HG02623 (cell line): ENCODE measurements around the gene RTP5.
"Not testable (repeated sequence)": the region's sequence is repeated elsewhere in the genome, so short reads cannot be mapped to it uniquely, and the experiment has no call there.

ENCODE experiments used
- ATAC-seq: cut with Tn5 transposase; IDR thresholded peaks from one replicate; pipeline ENCODE4 v1.9.1; 2021; ENCODE audit warnings: moderate library complexity; ENCODE audit not compliant: unreplicated experiment

Gene RTP5

GRCh38 chr2:241901500-241902351, 32.2 kb downstream of the RTP5 start:
- ATAC-seq: no peak

DNA sequence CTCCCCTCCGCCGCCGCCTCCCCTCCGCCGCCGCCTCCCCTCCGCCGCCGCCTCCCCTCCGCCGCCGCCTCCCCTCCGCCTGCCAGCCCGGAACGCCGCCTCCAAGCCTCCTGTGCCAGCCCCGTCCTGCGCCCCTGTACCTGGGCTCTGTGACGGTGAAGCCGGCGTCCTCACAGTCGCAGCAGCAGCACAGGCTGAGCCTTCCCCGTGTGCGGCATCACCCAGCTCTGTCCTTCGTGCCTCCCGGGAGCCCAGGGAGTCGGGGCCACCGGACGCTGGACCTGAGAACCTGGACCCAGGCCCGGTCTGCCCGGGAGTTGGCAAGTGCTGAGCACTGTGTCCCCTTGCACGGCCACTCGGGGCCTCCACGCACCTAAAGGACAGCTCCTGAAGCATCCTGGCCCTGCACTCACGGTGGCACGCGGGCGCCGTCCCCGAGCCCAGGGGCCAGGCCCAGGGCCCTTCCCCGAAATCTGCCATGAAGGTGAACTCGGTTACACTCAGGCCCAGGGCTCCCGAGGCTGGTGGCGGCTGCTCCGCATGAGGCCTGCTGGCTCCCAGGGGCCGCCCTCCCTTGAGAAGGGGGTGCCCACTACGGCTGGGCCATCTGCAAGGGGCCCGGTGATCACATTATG, 32.9 kb downstream of the RTP5 start:
- no peak for ATAC-seq

DNA sequence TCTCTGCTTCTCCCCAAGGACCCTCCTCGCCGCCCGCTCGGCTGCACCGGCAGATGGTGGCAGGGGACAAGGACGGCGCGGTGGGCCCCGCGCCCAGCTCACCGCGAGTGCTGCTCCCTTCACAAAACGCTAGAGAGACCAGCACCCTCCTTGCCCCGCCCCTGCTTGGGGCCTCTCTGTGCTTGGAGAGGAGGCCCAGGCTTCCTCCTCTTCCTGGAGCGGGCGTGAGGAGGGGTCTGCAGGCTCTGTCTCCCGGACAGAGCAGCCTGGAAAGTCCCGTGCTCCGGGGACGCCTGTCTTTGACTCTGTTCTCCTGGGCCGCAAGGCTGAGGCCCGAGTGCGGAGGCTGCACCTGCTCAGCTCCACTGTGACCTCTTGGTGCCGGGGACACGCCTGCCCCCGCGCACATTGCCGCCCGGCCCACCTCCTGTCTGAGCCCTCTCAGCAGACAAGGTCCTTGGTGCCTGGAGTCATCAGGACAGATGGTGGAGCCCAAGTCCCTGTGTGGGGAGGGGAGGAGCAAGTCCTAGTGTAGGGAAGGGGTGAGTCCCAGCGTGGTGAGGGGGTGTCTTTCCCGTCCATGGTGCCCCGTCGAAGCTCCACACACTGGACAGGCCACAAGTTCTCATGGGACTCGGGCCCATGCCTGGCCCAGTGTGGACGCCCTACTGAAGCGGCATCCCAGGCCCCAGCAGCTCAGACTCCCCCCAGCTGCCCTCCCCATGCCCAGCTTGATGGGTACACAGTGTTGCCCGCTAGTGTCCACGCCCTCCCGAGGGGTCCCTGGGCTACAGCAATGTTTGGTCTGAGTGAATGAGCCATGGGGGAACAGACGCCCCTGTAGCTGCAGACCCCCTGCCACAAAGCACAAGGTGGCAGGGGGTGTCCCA, 33.8 kb downstream of the RTP5 start:
- no peak for ATAC-seq

GRCh38 chr2:241904011-241904718, 34.6 kb downstream of the RTP5 start:
- no peak for ATAC-seq

DNA sequence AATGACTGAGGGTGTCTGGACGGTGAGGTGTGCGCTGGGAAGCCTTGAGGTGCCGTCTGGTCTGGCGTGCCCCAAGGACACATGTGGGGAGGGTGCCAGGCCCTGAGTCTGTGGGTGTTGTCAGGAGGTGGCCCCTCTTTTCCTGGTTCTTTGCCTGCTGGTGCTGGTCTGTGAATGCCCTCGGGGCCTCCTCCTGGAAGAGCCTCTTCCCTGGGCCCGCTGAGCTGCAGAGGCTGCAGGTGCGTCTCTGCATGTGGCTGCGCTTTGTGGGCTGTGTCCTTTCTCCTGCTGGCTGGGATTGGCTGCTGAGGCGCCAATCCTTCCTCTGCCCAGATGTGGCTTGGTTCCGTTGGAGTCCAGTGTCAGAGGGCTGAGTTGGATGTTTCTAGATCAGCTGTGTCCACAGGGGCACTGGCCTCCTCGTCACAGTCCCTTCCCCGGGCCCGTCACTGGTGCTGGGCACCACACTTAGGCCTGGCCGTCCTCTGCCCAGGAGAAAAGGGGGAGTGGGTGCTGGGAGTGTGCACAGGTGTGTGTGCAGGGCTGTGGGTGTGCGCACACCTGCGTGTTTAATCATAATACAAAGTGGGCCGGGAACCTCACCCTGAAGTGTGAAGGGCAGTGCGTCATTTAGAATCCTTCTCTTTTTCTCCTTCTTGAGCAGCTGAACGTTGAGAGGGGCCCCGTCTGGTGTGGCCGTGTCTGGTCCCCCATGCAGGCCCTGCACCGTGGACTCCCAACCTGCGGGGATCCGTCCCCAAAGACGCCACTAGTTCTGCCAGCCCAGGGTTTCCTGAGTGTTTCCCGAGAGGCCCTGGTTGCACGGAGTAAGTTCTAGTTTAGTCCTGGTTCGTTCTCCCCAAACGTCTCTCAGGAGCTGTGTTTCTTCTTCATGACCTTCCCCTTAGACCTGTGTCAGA, 35.5 kb downstream of the RTP5 start:
- ATAC-seq: no peak

DNA sequence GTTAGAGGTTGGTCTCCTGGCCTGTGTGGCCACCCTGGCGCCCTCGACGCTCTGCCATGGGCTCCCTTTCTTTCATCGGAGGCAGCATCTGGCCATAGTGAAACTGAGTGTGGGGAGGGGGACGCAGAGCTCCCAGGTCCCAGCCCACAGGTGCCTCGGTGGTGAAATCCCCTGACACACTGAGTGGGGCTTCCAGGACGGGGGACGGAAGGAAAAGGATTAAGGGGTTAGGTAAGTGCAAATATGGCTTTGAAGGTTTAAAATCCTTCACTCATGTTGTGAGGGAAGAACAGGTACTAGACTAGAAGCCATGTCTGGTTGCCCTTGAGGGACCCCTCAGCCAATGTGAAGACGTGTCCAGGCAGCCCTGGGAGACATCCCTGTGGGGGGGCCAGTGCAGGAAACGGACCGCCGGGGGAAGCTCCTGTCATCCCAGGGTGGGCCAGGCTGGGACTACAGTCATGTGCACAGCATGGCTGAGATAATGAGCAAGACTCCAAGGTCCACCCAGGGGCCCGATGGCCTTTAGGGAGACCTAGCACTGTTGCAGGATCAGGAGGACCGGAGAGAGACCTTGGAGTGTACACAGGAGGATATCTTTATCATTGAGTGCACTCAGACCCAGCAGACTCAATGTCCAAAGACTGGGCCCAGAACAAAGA, 36.3 kb downstream of the RTP5 start:
- no peak for ATAC-seq

DNA sequence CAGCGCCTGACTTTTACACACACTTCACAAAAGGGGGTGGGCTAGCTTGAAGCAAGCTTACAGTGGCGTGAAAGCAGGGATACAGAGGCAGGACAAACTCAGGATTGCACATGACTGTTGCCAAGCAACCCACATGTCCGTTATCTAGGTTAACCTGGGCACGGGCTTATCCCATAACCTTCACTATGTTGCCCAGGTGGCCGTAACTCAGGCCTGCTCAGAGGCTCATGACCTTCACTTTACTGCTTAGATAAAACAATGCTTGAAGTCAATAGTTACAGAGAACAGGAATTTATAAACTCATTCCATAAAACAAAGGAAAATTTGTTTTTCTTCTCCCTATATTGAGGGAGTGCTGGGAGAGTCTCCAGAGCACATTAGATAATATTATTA, 36.8 kb downstream of the RTP5 start:
- not testable (repeated sequence) for ATAC-seq

- no peak for ATAC-seq
Observed at GRCh38 chr2:241906826-241907570, 37.5 kb downstream of the RTP5 start.

GRCh38 chr2:241907831-241908230, 38.3 kb downstream of the RTP5 start:
- ATAC-seq: not testable (repeated sequence)

DNA sequence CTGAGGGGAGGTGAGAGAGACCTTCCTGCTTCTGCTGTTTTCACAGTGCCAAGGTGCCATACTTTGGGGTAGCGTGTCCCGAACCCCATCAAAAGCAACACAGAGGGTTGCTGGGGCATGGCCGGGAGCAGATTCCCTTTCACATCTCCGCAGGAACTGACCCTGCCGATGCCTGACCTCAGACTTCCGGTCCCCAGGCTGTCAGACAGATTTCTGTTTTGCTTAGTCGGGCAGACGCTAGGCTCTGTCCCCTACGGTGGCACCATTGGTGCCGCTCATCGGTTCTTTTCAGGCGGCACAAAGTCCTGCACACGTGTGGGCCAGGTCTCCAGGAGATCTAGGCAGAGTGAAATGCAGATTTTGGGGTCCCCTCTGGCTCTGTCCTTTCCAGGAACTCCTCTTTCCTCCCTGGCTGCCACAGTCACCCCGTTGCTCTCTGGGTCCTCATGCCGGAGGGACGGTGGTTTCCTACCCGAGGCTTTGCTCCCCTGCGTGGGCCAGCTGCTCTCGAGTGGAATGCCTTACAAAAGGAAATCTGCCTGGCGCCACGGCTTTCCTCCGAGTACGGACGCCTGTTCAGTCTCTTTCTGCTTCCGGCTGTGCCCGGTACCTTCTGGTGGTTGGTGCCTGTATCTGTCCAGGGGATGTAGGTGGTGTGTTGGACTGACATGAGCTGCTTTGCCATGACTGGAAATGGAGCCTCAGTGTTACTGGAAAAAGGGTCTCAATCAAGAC, 39.3 kb downstream of the RTP5 start:
- ATAC-seq: no peak

DNA sequence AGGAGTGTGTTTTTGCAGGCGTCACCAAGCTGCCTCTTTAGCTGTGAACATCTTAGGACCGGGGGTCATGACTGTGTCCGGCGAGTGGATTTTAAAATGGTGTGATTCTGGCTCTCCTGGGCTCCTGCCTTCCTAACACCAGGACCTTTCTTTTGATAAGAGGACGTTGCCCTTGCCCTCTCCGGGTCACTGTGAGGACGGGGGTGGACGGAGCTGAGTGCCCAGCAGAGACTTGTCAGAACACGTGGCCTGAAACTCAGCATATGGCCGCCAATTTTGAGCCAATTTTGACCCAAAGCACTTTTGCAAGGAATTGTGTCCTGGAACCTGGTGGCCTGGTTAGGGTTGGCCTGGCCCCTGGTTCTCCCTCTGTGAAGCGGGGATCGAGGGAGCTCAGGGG, 40.2 kb downstream of the RTP5 start:
- ATAC-seq: no peak

- ATAC-seq: no peak
Observed at GRCh38 chr2:241910604-241911520, 41.3 kb downstream of the RTP5 start.

DNA sequence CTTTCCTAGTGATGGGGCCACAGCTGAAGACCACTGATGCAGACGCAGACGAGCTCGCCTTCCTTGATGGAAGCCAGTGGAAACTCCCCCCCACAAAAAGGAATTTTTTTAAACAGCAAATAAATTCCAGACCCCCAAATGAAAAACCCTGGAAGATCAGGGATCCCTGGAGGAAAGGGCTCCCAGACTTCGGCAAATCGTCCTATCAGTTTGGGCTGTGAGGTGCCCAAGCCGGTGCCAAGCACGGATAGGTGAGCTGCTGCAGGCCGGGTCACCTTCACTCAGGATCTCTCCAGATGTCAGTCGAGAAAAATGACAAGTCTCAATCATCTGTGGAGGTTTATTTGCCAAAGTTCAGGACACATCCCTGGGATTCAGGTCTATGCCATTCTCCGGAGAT, 42.0 kb downstream of the RTP5 start:
- ATAC-seq: no peak

DNA sequence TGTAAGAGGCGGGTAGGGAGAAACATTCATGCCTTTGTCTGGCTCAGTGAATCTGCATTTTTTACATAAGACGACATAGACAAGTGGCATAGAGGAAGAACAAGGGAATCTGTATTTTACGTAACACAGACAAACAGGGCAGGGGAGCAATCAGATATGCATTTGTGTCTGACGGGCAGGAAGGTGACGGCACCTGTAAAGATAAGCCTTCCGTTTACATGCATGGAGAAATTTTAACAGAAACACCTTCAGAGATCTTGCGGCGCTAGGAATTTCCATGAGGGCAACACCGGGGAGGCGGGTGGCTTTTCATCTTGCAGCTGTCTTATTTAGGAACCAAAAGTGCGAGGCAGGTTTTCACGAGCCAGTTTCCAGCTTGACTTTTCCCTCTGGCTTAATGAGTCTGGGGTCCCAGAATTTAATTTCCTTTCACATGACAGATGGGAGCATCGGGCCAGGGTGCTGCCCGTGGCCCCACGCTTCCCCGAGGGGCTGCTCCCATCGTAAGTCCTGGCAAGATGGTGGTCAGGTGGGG, 42.6 kb downstream of the RTP5 start:
- ATAC-seq: no peak

DNA sequence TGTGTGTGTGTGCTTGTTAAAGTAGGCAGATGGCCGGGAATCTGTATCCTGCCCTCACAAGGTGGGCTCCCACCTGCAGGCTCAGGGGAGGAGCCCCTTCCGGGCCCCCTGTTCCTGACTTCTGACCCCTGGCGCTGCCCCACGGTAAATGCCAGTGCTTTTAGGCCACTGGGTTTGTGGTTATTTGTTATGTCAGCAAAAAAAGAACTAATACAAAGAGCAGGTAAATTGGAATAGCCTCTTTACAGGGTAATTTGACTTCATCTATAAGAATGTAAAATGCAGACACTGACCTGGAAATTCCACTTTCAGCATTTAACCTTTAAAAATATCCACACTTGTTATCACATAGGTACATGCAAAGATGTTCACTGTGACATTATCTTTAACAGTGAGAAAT, 44.2 kb downstream of the RTP5 start:
- no peak for ATAC-seq

DNA sequence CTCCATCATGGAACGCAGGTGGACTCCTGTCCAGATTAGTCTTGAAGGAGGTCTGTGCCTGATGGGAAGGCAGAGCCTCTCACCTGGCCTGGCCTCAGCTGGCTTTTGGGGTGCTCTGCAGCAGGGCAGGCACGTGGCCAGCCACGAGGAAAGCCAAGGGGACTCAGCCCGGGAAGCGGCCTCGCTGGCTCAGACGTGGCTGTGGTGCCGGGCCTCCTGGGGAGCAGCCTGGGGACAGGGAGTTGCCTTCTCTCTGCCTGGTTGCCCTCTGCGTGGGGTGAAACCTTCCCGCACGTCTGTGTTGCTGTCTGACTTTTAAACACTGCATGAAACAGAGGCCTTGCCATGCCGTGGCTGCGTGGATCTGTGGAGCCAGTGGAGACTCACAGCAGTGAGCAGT, 45.0 kb downstream of the RTP5 start:
- no peak for ATAC-seq

DNA sequence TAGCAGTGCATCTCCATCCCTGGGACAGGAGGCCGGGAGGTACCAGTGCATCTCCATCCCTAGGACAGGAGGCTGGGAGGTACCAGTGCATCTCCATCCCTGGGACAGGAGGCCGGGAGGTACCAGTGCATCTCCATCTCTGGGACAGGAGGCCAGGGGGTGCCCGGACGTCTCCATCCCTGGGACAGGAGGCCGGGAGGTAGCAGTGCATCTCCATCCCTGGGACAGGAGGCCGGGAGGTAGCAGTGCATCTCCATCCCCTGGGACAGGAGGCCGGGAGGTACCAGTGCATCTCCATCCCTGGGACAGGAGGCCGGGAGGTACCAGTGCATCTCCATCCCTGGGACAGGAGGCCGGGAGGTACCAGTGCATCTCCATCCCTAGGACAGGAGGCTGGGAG, 52.1 kb downstream of the RTP5 start:
- ATAC-seq: not testable (repeated sequence)
